Lung microvascular endothelial cell (primary cell): ENCODE measurements around the gene GCH1. TPM values are rescaled to one million over a fixed set of nuclear protein-coding genes. Genes with fewer than 3 reads are reported as not detected.
A peak's percentile ranks its signal among the peaks of the same experiment; 100 is the strongest.

Experiments used
- DNase-seq, 2 donors: peaks; one replicate each; pipeline versions ENCODE4 v3.0.0 to v3.0.0-alpha.2; 2010; ENCODE audit warnings: low read depth in 2 of 2
- total RNA-seq: library from RNA; depleted of rRNA; stranded (reverse); fragments of >200 nt; gene quantifications from 2 replicates; pipeline ENCODE4 v1.2.1, GENCODE V29; 2014

GCH1 gene
- total RNA-seq, 1 donor from 2014 or later = 12.7 TPM

GRCh38 chr14:54828037-54828436, 74.6 kb downstream of the GCH1 start:
- DNase-seq = no peak

GRCh38 chr14:54823757-54824549, 78.7 kb downstream of the GCH1 start:
- no peak for DNase-seq

- no peak for DNase-seq
Measured at GRCh38 chr14:54822685-54823084, 79.9 kb downstream of the GCH1 start.

- peak in 1 of 2 donors; percentile 49 for DNase-seq
Measured at GRCh38 chr14:54818201-54819133, 84.2 kb downstream of the GCH1 start.

- DNase-seq = no peak
Measured at GRCh38 chr14:54817506-54817905, 85.1 kb downstream of the GCH1 start.

- no peak for DNase-seq
Measured at GRCh38 chr14:54816450-54816849, 86.2 kb downstream of the GCH1 start.

- DNase-seq = no peak
Measured at GRCh38 chr14:54815515-54815914, 87.1 kb downstream of the GCH1 start.

GRCh38 chr14:54815016-54815415, 87.6 kb downstream of the GCH1 start:
- DNase-seq = peak; percentile 69 to 84

- DNase-seq = no peak
Measured at GRCh38 chr14:54814076-54814475, 88.5 kb downstream of the GCH1 start.

- DNase-seq = no peak
Measured at GRCh38 chr14:54813081-54813480, 89.5 kb downstream of the GCH1 start.

GRCh38 chr14:54812617-54813016, 90.0 kb downstream of the GCH1 start:
- DNase-seq = no peak

GRCh38 chr14:54809767-54810166, 92.9 kb downstream of the GCH1 start:
- no peak for DNase-seq

- no peak for DNase-seq
Measured at GRCh38 chr14:54808326-54809161, 94.1 kb downstream of the GCH1 start.

- DNase-seq = no peak
Measured at GRCh38 chr14:54807881-54808280, 94.7 kb downstream of the GCH1 start.

- no peak for DNase-seq
Measured at GRCh38 chr14:54807428-54807827, 95.2 kb downstream of the GCH1 start.

GRCh38 chr14:54806616-54807015, 96.0 kb downstream of the GCH1 start:
- no peak for DNase-seq

- DNase-seq = peak; percentile 78 to 84
Measured at GRCh38 chr14:54805445-54806322, 96.9 kb downstream of the GCH1 start.

- no peak for DNase-seq
Measured at GRCh38 chr14:54805070-54805444, 97.6 kb downstream of the GCH1 start.

- no peak for DNase-seq
Measured at GRCh38 chr14:54804538-54805041, 98.0 kb downstream of the GCH1 start.

- DNase-seq = peak; percentile 39 to 72
Measured at GRCh38 chr14:54803926-54804537, 98.6 kb downstream of the GCH1 start.
